ENCODE data around the gene STK32B.

DNA sequence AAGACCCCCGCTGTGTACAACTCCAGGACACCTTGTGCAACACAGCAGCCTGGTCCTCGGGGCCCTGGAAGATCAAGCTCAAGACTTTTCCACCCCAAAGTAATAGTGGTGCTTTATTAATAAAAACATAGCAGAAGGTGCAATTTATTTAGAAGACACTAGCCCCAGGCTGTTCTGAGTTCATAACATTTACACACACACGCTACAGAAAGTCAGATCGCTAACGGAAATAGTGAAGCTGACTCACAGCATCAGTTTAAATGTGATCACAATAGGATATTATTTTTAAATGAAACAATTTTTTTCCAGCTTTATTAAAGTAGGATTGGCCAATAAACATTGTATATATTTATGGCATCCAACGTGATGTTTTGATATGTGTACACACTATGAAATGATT lies 141.0 kb downstream of the STK32B start:
- TF ChIP-seq GATA2 (IDR thresholded peaks at IDR 0.05; ENCODE audit: low read depth, low read length) (no peak), GATA3 (IDR thresholded peaks at IDR 0.05; ENCODE audit: low read depth, low read length) (no peak)

Measured in SH-SY5Y (cell line).